CD4-positive, alpha-beta T cell treated with Interferon gamma for 1 hour (primary cell): ENCODE measurements around the gene CYREN.

Experiments
- DNase-seq: peaks from one replicate; pipeline ENCODE4 v3.0.0-alpha.2; 2020

Gene CYREN

DNA sequence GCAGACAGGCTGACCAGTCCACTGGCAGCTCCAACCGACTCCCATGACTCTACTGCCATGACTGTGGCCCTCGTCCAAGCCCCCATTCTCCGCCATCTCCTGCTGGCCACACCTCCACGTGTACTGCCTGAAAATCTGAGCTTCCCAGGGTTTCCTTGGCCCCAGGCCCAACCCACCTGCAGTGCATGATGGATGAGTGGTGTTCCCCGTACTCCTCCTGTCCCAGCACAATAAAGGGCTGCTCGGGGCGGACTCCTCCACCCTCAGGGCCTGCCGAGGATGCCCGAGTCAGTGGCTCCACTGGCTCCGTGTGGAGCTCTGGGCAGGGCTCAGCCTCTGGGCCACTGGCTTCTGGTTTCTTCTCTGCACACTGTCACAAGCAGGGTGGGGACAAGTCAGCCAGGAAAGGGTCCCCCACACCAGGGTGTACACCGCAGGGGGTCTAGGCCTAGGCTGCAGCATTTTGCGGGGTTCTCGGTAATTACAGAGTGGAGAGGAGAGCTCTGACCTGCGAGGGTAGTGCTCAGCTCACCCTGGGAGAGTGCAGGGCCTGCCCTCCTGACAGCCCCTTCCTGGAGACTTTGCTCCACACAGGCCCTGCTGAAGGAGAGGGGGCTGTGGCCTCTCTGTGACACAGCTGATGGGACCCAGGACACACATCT is 25.6 kb upstream of the CYREN start:
- DNase-seq, result no peak

DNA sequence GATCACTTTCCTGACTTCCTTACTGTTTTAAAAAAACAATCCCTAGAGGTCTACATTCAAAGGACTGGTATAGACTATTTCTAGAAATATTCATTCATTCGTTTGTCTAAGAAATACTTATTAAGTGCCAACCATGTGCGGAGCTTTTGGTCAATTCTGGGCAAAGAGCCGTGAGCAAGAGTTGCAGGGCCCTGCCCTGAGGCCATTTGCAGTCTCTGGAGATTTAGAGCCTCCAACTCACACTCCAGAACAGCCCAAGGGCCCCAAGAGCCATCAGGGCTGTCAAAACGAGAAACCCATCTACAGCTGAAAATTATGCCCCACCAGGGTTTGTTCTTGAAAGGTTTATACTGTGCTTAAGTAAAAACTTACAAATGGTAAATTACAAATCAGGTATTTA is 24.6 kb upstream of the CYREN start:
- no peak for DNase-seq

DNA sequence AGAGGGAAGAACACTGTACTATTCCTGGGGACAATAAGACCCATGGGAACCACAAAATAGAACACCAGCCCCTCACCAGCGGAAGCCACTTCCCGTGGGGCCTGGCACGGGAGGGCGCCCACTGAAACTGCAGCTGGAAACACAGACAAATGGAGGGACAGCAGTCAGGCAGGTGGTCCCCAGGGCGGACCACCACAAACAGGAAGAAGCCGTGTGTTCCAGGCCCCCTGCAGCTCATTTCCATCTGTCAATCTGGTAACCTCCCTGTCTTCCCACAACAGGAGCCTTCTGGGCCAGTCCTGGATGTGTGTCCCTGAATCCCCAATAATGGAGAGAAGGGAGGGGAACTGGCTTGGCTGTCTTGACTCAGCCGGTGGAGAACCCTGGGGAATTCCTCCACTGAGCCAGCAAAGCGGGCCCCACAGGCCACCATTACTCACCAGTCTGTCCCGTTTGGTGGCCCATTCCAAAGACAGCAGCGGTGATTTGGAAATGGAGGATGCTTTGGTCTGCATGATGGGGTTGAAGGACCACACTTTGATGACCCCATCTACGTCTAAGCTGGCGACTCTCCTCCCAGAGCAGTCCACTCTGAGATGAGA is 24.1 kb upstream of the CYREN start:
- DNase-seq, result no peak

- no peak for DNase-seq
Observed at GRCh38 chr7:135193615-135194081, 23.1 kb upstream of the CYREN start.

- no peak for DNase-seq
Observed at GRCh38 chr7:135192914-135193536, 22.5 kb upstream of the CYREN start.

DNA sequence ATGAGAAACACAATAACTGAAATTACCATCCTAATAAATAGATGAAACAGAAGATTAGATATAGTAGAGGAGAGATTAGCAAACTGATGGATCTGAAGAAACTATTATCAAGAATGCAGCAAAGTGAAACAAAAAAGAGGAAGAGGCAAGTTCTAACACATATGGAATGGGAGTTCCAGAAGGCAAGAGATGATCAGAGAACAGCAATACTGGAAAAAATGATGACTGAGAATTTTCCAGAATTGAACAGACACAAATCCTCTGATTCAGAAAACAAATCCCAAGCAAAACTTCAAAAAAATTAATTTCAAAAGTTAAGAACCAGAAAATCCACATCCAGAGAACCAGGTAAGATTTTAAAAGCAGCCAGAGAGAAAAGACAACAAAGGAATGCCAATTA is 20.2 kb upstream of the CYREN start:
- DNase-seq, result no peak

GRCh38 chr7:135189961-135190360 is 19.5 kb upstream of the CYREN start:
- DNase-seq, result no peak

- no peak for DNase-seq
Observed at GRCh38 chr7:135189221-135189662, 18.7 kb upstream of the CYREN start.

GRCh38 chr7:135188298-135188984 is 17.9 kb upstream of the CYREN start:
- no peak for DNase-seq

DNA sequence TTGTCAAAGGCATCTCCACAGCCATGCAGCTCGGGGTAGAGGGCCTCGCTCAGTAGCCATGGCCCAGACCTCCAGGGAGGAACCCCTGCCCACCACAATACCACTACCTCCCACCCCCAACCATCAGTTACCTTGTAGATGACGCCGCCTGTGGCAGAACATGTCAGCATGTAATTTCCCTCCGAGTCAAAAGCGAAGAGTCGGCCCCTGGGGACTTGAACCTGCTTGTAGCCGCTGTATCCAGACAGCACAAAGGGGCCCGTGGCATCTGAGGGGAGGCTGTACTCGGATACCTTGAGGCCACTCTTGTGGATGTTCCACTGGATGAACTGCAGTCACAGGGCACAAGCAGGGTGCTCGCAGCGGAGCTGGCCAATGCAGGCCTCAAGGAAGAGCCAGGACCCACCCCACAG is 16.3 kb upstream of the CYREN start:
- DNase-seq, result no peak

DNA sequence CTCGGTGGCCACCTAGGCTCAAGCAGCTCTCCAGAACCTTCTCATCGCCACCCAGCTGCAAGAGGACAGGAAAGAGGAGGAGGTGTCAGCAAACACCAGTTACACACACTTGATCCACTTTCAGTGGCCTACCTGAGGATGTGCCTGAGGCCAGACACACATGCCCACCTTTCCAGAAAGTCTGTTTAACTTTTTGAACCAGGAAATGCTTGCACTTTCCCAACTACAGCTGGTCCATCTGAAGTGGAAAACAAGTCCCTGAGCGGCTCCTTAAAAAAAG is 15.7 kb upstream of the CYREN start:
- DNase-seq, result no peak

- DNase-seq, result no peak
Observed at GRCh38 chr7:135185471-135186260, 15.2 kb upstream of the CYREN start.

GRCh38 chr7:135184254-135184841 is 13.8 kb upstream of the CYREN start:
- DNase-seq, result no peak

- DNase-seq, result no peak
Observed at GRCh38 chr7:135183478-135183877, 13.0 kb upstream of the CYREN start.

DNA sequence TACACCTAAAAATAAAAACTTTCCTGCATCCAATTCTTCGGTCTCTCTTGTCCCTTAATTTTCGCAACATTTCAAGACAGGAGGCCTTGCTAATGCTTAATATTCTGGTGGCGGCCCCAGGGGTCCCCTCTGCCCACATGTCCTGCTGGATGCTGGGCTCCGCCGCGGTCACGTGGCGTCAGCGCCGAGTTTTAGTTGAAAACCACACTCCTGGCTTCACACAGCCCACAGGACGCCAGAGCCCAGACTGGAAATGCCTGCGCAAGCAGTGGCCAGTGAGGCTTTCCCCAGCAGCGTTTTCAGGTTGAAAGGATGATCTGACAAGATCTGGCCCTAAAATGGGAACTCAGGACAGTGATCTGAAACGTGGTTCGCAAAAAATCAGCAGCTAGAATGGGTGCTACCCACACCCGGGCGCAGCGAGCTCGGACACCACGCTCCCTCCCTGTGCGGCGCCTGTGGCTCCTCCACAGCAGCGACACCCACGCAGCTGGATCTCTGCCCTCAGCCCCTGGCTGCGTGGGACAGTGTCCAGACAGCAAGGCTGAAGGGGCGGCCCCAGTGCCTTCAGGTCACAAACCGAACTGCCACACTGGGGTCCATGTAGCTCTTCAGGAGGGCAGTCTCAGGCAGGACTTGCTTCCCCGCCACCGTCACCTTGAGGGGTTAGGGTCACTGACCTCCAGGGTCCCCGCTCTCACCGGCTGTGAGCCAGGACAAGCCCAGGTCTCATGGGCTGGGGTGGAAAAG is 11.6 kb upstream of the CYREN start:
- no peak for DNase-seq

DNA sequence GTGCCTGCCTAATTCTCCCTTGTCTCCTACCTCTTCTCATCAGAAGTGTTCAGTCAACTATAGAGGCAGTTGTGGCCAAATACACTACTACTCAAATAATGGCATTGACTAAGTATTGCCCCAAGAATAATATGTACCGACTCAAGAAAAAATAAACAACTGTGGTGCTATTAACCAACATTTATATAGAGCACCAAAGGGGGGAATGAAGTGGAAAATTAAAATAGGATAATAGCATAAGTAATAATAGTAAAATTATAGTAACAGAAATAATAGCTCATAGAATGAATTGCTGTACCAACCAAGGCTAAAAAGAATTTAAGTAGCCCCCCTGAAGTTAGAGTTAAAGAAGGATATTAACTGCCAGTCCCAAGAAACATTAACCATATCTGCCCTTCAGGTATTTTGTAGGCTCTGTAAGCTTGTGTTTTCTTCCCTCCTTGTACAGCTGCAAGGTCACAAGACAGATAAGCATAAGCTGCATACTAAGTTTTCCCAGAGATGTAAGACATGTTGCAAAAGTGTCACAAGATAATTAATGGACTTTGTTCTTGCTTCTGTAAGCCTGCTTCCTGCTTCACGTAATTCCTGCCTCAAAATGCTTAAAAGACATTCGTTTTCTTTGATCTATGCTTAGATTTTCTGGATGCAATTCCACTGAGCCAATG is 10.9 kb upstream of the CYREN start:
- no peak for DNase-seq

GRCh38 chr7:135180122-135180521 is 9.6 kb upstream of the CYREN start:
- no peak for DNase-seq

- DNase-seq, result no peak
Observed at GRCh38 chr7:135179321-135179925, 8.9 kb upstream of the CYREN start.

DNA sequence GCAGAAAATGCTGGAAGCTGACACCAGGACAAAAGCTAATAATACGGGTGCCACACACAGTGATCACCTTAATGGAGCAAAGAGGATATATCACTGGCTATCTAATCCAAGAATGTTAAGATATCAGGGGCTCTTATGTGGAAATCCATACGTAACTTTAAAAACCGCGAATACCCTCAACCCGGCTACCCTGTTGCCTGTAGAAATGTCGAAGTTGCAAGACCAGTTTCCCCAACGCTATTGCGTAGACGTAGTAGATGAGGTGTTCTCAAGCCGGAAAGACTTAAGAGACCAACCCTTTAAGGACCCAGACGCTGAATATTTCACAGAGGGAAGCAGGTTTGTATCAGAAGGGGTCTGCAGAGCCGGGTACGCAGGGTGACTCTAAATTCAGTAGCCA is 7.9 kb upstream of the CYREN start:
- DNase-seq, result no peak

DNA sequence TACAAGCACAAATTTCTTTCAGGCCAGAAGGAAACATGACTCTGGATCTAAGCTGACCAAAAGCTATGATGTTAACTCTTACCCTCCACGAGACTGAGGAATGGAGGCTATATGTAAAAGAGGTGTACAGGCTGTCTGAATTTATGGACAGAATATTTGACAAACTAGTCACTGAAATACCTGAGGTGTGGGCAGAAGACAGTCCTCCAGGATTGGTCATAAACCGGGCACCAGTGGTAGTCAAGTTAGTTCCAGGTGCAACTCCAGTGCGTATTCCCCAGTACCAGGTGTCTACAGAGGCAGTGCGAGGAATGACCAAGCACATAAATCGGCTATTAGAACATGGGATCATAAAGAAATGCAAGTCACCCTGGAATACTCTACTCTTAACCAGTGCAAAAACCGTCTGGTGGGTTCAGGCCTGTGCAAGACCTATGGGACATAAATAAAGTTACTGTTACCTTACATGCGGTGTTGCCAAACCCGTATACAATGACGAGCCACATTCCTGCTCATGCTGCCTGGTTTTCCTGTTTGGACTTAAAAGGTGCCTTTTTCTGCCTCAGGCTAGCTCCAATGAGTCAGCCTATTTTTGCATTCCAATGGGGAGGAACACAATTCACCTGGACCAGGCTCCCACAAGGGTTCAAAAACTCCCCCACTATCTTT is 6.7 kb upstream of the CYREN start:
- no peak for DNase-seq
